ENCODE results near the gene ZNF780A. TPM values are rescaled to one million over a fixed set of nuclear protein-coding genes. Genes with fewer than 3 reads are reported as not detected.

ZNF780A gene
- total RNA-seq, 4 donors from 2014 or later, result 5.7 to 14.7 (median 8.7) TPM

DNA sequence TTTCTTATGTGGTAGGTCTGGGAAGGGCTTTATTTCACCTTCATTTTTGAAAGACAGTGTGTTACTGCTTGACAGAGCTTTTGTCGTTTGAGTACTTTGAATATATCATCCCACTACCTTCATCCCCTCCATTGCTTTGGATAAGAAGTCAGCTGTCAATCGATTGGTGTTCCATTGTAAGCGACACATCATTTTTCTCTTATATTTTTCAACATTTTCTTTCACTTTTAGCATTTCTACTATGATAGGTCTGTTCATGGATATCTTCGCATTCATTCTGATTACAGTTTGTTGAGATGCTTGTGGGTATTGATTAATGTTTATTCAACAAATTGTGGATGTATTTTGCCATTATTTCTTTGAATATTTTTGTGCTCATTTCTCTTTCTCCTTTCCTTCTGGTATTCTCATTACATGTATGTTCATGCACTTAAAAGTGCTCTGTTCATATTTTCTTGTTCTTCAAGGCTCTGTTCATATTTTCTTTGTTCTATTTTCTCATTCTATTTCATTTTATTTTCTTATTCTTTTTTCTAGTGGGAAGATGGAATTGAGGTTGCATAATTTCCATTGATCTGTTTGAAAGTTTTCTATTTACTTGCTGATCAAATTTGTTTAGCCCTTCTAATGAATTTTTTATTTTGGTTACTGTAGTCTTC, 64.7 kb downstream of the ZNF780A start:
- intact Hi-C loops (cut with DNase I; ENCODE audit: low total_unique reads), result no loop called here
- no peak for DNase-seq (ENCODE audit: low spot score in 2 of 2)
- WGBS, 2 donors, result 81 to 93% methylated on average over 4 of the region's 4 CpGs
- no peak for TF ChIP-seq POLR2A (IDR thresholded peaks at IDR 0.05)
- no peak overlapping the region for H3K4me3 ChIP-seq (ENCODE audit: low read depth, poor library complexity, severe bottlenecking)

DNA sequence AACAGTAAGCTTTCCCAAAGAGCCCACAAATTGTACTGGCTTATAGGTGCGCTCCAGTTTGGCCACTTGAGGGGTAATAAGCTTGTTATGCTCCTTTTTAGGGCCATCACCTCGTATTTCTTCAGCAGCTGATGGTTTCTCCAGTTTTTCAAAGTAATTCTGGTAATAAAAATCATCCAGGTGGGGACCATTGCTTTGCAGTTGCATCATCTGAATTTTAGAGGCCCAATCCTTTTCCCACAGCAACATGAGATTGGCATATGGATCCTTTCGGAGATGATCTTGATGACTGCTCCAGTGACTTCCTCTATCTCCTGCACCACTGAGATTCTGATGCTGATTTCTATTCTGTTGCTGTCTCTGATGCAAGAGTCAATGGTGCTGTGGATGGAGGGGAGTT, 66.8 kb downstream of the ZNF780A start:
- no peak overlapping the region for H3K4me3 ChIP-seq (ENCODE audit: low read depth, poor library complexity, severe bottlenecking)
- DNase-seq (ENCODE audit: low spot score in 2 of 2), result no peak
- TF ChIP-seq POLR2A (IDR thresholded peaks at IDR 0.05) (no peak), CTCF (IDR thresholded peaks at IDR 0.05) (no peak)
- WGBS, 2 donors, result 85 to 92% methylated on average over 3 of the region's 3 CpGs
- intact Hi-C loops (cut with DNase I; ENCODE audit: low total_unique reads), result no loop called here

Other genes starting within 250 kb of the ZNF780A start
- gene FBL, start 244.6 kb downstream of the ZNF780A start, total RNA-seq, result 100 to 1,000 TPM; 167 to 224 (median 174) TPM
- gene FCGBP, start 156.3 kb downstream of the ZNF780A start, total RNA-seq, result 100 to 1,000 TPM; 155 to 286 (median 194) TPM
- 10 to 100 TPM; 78.0 to 92.5 (median 87.7) TPM for gene PSMC4, start 119.8 kb downstream of the ZNF780A start, total RNA-seq
- gene ZNF546, start 93.9 kb downstream of the ZNF780A start, total RNA-seq, result 1 to 10 TPM in 2 of 4 donors, under 1 TPM in 2; 0.30 to 4.8 (median 1.4) TPM
- 1 to 10 TPM; 1.8 to 6.8 (median 4.1) TPM for gene ZNF780B, start 34.7 kb downstream of the ZNF780A start, total RNA-seq
- 10 to 100 TPM; 10.2 to 24.8 (median 11.6) TPM for gene MAP3K10, start 100.5 kb upstream of the ZNF780A start, total RNA-seq
- gene TTC9B, start 127.4 kb upstream of the ZNF780A start, total RNA-seq, result not detected
- gene CCNP, start 135.7 kb upstream of the ZNF780A start, total RNA-seq, result under 1 TPM in 1 of 4 donors, not detected in 3; 0.29 TPM
- gene AKT2, start 194.4 kb upstream of the ZNF780A start, total RNA-seq, result 100 to 1,000 TPM in 1 of 4 donors, 10 to 100 TPM in 3; 71.1 to 129 (median 82.2) TPM

All from lower leg skin (tissue), 4 donors.